Renal cortex interstitium (tissue), 11 donors: ENCODE data around the gene ARRB1. TPM values are rescaled to one million over a fixed set of nuclear protein-coding genes. Genes with fewer than 3 reads are reported as not detected.

Source experiments
- DNase-seq, 11 donors: peaks; one replicate each; pipeline ENCODE4 v3.0.0-alpha.2; 2013; ENCODE audit warnings: low read depth in 9 of 11, low spot score in 4 of 11; ENCODE audit errors: extremely low read depth in 1 of 11
- polyA plus RNA-seq, 3 donors: library from polyadenylated mRNA; unstranded; fragments of 120-200 nt; gene quantifications; one replicate each; pipeline ENCODE4 v1.2.1, GENCODE V29; 2013; ENCODE audit not compliant: insufficient read length in 3 of 3

Gene ARRB1
- polyA plus RNA-seq, 3 donors: 18.7 to 28.6 (median 23.8) TPM

DNA sequence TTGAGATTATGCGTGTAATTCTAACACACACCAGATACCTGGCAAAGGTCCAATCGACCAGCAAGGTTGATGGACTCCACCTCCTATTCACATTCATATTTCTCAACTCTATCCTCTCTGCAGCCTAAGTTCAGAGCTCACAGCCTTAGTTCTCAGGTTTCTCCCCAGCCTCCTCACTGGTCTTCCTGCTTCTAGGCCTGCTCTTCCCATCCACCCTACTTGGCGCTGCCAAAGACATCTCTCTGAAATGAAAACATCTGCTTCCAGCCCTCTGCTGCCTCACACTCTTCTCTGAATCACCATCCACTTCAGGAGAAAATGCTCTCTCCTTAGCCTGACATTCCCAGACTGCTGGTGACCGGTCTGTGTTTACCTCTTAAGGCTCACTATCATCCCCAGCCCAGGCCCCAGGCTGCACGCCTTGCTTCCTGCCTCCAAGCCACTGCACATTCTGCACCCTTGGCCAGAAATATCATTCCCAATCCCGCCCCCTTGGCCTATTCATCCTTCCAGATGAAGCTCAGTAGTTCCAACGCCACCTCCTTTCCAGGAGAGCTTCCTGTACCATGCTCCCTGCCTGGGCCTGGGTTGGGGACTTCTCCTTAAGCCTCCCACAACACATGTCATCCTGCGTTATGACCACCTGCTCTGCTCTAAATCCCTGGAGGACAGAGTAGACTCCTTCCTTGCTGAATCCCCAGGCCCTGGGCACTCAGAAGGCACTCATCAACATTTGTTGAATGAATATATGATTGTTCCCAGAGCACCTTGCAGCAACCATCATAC, 3.5 kb downstream of the ARRB1 start:
- no peak for DNase-seq

- no peak for DNase-seq
These were observed 4.4 kb downstream of the ARRB1 start for GRCh38 chr11:75346912-75347647.

- no peak for DNase-seq
These were observed 5.2 kb downstream of the ARRB1 start for GRCh38 chr11:75346296-75346695.

DNA sequence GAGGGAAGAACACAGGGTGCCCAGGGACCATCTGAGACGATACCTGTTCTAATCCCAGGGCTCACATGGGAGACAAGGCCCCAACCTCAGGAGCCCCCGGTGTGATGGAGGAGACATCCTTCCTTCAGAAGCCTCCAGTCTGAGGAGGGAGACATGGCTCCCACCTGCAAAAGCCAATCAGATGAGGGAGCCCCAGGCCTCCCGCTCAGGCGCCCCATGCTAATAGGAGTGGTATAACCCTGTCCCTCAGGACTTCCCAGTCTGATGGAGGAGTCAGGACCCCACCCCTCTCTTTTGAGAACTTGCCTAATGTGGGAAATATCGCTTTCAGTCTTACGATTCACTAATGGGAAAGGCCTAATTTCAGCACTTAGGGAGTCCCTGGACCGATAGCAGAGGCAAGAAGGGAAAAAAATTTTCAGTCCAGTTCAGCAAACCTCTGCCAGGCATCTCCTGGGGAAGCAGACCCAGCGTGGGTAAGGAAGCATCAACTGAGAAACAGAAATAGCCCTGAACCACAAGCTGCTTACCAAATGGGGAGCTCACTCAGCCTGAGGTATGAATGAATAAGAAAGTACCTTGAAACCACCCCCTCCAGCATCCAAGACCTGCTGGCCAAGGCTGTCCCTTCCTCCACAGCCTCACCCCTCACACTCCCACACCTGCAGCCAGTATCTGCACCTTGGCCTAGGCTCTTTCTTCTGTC, 5.9 kb downstream of the ARRB1 start:
- DNase-seq: no peak

DNA sequence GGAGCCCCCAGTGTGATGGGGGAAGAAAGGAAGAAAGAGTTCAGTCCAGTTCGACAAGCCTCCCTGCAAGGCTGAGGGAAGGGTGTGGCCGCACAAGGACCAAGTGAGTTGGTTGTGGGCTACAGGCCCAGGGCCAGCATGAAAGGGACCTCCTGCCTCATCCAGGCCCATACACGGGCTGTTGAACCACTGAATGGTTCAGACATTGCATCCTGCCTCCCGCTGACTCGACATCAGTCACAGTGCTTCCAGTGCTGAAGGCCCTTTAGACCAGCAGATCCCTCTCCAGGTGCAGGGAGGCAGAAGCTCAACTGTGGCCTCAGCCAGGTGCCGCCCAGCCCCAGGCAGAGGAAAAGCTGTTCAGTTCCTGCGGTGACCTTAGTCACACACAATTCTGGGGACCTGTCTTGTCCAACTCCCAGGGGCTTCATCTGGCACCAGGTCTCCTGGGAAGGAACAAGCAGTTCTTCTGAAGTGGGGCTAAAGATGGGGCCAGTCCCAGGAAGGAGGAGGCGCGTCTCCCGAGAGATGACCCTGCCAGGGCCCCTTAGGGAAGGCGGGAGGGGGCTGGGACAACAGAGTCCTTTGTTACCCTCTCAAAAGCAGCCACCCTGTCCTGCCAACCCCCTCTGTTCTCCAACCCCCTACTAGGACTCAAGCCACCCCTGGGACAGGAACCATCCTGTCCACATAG, 6.6 kb downstream of the ARRB1 start:
- DNase-seq: no peak

DNA sequence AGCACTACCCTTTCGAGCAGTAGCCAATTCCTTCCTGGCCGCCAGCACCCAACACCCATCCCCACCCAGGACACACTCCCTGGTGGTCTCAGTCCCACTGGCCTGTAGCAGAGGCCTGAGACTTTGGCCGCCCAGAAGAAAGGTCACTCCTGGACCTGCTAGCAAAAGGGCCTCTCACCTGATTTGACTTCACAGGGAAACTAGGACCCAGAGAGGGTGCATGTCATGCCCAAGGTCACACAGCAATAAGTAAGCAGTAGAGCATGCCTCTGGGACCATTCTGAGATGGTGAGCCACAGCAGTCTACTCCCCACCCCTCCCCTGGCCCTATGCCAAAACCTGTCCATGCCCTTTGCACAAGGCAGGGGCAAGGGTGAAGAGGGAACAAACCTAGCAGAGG, 7.3 kb downstream of the ARRB1 start:
- DNase-seq: no peak

DNA sequence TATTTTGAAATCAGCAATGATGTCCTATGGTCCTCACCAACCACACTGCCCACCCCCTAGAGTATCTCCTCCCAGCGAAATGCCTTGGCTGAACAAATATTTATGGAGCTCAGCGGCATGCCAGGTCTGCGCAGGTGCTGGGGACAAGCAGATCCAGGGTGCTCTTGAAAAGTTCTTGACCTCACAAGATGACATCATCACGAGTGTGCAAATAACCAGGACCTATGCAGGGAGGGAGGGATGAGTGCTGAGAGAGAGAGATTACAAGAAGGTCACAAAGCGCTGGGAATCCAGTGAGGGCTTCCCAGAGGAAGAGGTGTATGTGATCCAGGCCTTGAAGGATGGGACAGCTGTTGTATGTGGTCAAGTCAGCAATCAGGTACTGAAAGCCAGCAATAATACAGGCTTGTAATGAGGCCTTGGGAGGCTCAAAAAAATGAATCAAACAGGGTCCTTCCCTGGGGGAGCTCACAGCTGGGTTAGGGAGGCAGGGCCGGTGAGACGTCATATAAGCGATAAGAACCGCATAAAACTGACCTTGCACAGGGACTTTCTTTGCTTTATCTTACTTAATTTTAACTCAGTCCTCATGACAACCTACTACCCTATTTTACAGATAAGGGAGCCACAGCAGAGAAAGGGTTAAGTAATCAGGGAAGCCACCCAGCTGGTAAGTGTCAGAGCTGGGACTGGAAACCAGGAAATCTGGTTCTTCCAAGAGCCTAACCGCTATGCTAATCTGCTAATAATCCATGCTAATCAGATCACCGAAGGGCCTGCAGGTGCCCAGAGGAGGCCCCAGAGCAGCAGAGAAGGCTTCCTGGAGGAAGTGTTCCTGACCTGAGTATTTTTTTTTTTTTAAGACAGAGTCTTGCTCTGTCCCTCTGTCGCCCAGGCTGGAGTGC, 8.2 kb downstream of the ARRB1 start:
- no peak for DNase-seq

- DNase-seq: no peak
These were observed 9.1 kb downstream of the ARRB1 start for GRCh38 chr11:75342231-75342918.

- DNase-seq: no peak
These were observed 9.8 kb downstream of the ARRB1 start for GRCh38 chr11:75341612-75342011.

- DNase-seq: no peak
These were observed 11.6 kb downstream of the ARRB1 start for GRCh38 chr11:75339685-75340409.

GRCh38 chr11:75338516-75339208, 12.8 kb downstream of the ARRB1 start:
- DNase-seq: no peak

GRCh38 chr11:75337195-75337654, 14.2 kb downstream of the ARRB1 start:
- DNase-seq: no peak

DNA sequence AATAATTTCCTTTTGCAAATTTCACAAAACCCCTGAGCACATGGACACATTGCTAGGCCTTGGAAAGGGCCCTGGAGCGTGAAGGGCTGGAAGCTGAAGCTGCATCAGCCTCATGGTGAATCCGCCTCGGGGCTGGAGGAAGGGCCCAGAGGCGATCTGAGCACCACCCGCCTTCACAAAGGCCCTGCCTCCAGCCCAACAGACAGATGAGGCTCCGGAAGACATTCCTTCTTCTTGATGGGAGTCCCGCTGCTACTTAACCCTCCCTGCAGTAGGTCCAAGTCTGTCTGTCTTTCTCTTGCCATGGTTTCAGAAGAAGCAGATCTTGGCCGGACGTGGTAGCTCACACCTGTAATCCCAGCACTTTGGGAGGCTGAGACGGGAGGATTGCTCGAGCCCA, 16.5 kb downstream of the ARRB1 start:
- no peak for DNase-seq

GRCh38 chr11:75334402-75334891, 17.0 kb downstream of the ARRB1 start:
- no peak for DNase-seq

- DNase-seq: no peak
These were observed 17.7 kb downstream of the ARRB1 start for GRCh38 chr11:75333807-75334140.

GRCh38 chr11:75333022-75333806, 18.2 kb downstream of the ARRB1 start:
- DNase-seq: no peak
